DND-41 (cell line): ENCODE measurements around the gene SIT1.

Experiments
- CTCF ChIP-seq: IDR thresholded peaks from 2 replicates; pipeline ENCODE4 v1.5.1; 2012; ENCODE audit warnings: borderline replicate concordance, low read length, moderate library complexity, mild to moderate bottlenecking; ENCODE audit not compliant: poor library complexity, severe bottlenecking; ENCODE audit errors: extremely low read depth
- EZH2 ChIP-seq: IDR thresholded peaks from 3 replicates; pipeline ENCODE4 v1.6.1; 2012; ENCODE audit warnings: borderline replicate concordance, low read depth, mild to moderate bottlenecking, moderate library complexity, low read length, inconsistent platforms; ENCODE audit not compliant: severe bottlenecking

- no peak for TF ChIP-seq CTCF
- no peak for TF ChIP-seq EZH2
Measured at GRCh38 chr9:35615981-35616680, 34.6 kb downstream of the SIT1 start.
